ENCODE results near the gene TTC23L.

GRCh38 chr5:34838785-34839714, at the start of gene TTC23L:
- TF ChIP-seq POLR2A (IDR thresholded peaks at IDR 0.05) (peak in 1 of 2 donors; percentile 17), CTCF (IDR thresholded peaks at IDR 0.05) (no peak)

Measured in suprapubic skin (tissue), 3 donors.